HG03469 (cell line): ENCODE measurements around the gene WDR90.
"Not testable (repeated sequence)": the region's sequence is repeated elsewhere in the genome, so short reads cannot be mapped to it uniquely, and the experiment has no call there.

Source experiments
- ATAC-seq: cut with Tn5 transposase; IDR thresholded peaks from one replicate; pipeline ENCODE4 v1.9.1; 2021; ENCODE audit warnings: mild to moderate bottlenecking, moderate library complexity, moderate number of reproducible peaks; ENCODE audit not compliant: unreplicated experiment

Gene WDR90

DNA sequence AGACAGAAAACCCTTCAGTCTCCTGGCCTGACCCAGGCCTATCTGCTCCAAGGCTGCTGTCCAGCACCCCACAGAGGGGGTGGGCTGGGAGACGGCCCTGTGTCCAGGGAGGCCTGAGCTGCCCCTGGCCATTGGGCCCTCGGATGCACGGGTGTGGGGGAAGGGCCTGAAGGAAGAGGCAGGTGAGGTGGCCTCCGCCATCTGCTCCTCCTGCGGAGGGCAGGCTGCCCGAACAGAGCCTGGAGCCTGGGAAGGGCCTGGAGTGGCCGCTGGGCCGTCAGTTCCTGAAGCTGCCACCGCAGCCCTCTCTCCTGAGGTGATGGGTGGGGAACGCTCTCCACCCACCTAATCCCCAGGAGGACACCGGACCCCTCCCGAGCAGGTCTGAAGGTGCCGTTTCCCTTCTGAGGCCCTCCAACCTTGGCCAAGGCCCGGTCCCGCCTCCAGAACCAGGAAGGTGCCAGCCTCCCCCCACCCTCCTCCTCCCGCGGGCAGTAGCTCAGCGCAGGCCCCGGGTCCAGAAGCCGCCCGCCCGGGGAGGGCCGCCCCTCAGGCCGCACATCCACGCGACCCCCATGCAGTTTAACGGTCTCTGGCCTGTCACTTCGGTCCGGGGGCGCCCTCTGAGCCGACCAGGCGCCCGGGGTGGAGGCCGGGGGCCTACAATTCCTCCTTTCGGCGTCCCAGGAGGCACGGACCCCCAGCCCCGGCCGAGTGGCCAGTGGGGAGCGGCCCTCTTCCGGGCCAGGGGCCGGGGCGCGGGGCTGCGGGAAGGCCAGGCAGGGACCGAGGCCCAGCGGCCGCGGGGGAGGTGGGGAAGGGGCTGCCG lies 55.6 kb downstream of the WDR90 start:
- ATAC-seq: no peak

DNA sequence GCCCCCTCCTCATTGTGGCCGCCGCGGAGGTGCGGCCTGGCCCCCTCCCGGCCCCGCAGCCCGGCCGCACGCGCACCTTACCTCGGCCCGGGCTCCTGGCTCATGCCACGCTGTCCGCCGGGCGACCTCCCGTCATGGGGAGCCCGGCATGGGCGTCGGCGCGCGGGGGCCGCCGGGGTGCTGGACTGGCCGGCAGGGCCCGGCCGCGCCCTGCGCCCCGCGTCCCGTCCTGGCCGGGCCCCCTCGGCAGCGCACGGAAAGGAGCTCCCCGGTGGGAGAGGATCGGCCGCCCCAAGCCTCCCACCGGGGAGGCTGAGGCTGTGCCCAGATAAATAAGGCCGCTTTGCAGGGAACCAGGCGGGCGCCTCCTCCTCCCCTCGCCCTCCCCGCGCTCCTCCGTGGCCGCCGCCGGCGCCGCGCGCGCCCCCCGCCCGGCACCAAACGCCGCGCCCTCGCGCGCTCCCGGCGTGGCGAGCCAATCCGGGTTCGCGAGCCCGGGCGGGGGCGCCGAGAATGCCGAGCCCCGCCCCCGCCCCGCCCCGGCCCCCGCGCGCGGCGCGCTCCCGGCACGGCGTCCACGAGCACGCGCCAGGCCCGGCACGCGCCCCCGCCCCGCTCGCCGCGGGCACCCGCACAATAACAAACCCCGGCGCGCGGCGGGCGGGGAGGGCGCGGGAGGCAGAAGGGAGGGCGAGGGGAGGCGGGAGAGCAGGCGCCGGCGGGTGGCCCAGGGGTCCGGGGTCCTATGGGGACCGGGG lies 56.4 kb downstream of the WDR90 start, which contains the start of gene FBXL16:
FBXL16 (minus strand) TSS at position 371 of the 758 bp plus-strand sequence. CDS start 8,396 bp downstream, outside the sequence.
- ATAC-seq: no peak

DNA sequence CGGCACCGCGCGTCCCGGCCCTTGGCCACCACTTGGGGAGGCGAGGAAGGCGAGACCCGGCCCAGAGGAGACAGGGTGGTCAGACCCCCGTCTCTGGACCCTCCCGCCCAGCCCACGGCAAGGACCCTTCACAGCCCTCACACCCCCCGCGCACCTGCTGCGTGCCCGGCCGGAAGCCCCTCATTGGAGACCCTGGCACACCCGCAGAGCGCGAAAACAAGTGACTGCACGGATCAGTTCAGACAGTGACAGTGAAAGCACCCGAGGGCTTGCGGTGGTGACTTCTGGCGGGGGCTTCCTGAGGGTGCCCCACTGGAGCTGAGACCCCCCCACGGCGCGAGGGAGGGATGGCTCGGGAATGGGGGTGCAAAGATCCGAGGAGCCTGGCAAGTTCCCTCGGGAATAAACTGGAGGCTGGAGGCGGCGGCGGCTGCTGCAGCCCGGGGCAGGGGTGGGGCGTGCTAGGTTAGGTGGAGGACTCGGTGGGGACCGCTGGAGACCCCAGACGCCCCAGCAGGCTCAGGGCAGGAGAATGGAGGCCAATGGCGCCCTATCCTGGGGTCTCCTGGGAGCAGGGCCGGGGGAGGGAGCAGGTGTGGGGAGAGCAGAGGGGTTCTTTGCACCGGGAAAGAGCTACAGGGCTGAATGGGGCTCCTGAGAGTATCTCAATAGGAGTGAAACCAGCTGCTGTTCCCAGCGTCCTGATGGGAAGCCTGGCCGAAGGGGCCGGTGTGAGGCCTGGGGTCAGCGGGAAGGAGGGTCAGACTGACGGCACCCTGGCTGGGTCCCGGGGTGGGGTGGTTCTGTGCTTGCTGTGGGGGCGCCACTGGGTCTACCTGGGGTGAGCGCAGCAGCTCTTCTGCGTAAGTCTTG lies 57.3 kb downstream of the WDR90 start:
- no peak for ATAC-seq

- no peak for ATAC-seq
Measured at GRCh38 chr16:707062-707538, 57.9 kb downstream of the WDR90 start.

GRCh38 chr16:708019-708418 lies 58.9 kb downstream of the WDR90 start:
- ATAC-seq: no peak

- no peak for ATAC-seq
Measured at GRCh38 chr16:708959-709358, 59.8 kb downstream of the WDR90 start.

DNA sequence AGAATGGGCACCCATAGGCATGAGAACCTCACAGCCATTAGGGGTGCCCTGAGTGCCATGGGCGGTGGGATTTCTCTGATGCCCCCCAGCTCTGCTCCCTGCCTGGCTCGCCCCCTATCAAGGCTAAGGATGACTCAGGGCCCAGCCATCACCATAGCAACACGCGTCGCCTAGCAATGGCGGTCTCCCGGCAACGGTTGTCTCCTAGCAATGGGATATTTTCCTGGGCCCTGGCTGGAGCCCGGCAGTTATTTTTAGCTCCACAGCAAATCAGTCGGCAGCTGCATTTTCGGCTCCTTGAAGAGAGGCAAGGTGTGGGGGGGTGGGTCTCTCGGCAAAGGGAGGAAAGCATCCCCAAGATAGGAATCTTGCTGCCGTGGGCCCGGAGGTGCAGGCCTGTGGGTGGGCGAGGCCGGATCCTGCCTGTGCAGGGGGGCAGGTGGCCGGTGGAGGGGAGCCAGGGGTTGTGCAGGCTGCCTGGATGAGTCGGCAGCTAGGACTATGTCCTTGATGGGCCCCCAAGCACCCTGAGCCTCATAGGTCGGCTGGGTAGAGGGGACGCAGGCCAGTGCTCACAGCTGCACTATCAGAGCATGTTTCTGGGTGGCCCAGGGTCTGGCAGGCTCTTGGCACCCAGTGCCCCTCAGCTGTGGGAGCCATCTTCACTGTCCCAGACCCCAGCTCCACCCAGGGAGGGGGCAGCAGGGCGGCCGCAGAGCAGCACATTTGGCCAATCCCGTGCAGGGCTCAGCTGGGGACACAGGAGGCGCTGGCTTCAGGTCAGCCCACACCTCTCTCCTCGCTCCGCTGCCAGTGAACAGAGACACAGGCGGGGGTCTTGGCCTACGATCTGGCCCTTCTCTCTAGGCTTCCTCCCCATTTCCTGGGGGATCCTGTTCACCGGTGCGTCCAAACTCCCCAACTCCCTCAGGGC lies 60.7 kb downstream of the WDR90 start:
- no peak for ATAC-seq

GRCh38 chr16:710500-711075 lies 61.4 kb downstream of the WDR90 start:
- ATAC-seq: no peak

GRCh38 chr16:711084-711483 lies 61.9 kb downstream of the WDR90 start:
- ATAC-seq: no peak

- ATAC-seq: no peak
Measured at GRCh38 chr16:711548-712320, 62.6 kb downstream of the WDR90 start.

GRCh38 chr16:712740-713250 lies 63.6 kb downstream of the WDR90 start:
- ATAC-seq: not testable (repeated sequence)

DNA sequence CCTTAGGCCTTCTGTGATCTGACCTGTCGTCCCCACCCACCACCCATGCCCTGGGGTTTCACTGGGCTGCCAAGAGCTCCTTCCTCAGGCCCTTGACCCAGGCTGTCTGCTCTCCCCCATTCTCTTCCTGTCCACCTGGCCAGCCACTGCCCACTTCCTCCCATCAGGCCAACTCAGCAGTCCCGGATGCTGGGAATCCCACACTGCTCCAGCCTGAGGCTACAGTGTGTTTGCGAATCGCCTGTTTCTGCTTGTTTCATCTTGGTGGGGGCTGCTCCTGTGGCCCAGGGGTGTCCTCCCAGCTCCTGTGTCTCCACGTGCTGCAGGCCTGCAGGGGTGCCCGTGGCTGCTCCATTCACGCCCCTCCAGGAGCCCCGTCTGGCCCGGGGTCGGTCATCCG lies 64.9 kb downstream of the WDR90 start:
- ATAC-seq: no peak

DNA sequence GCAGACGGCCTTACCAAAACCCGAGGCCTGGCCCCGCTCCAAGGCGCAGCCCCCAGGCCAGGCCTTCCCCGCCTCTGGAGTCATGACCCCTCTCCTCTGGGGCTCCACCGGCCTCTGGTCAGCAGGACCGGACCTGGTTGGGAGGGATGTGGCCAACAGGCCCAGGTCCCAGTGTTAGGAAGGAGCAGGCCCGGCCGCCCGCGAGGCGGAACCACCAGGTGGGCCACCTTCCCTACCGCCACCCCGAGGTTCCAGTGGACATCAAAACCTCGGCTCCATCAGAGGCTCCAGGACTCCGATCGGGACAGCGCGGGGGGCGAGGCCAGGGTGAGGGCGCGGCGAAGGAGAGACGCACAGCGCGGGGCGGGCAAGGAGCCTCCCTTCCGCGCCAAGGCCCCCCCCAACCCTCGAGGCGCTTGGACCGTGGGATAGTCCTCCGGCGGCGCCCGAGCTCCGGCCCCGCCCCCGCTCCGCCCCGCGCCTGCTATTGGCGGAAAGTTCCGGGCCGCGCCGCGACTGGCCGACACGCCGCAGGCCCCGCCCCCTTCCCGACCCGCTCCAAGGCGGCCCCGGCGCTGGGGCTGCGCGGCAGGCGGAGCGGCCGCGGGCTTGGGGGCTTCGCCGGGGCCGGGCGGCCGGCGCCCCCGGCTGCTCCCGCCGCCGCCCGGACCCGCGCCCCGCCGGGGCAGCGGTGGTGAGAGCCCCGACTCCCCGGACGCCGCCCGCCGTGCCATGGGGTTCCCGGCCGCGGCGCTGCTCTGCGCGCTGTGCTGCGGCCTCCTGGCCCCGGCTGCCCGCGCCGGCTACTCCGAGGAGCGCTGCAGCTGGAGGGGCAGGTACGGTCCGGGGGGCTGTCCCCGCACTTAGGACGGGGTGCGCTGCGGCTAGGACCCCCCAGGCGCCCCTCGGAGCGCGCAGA lies 65.7 kb downstream of the WDR90 start, which contains the start of gene METRN:
METRN (plus strand) TSS at position 561 of the 919 bp plus-strand sequence; CDS start at position 733, 172 bp downstream.
- ATAC-seq: no peak

DNA sequence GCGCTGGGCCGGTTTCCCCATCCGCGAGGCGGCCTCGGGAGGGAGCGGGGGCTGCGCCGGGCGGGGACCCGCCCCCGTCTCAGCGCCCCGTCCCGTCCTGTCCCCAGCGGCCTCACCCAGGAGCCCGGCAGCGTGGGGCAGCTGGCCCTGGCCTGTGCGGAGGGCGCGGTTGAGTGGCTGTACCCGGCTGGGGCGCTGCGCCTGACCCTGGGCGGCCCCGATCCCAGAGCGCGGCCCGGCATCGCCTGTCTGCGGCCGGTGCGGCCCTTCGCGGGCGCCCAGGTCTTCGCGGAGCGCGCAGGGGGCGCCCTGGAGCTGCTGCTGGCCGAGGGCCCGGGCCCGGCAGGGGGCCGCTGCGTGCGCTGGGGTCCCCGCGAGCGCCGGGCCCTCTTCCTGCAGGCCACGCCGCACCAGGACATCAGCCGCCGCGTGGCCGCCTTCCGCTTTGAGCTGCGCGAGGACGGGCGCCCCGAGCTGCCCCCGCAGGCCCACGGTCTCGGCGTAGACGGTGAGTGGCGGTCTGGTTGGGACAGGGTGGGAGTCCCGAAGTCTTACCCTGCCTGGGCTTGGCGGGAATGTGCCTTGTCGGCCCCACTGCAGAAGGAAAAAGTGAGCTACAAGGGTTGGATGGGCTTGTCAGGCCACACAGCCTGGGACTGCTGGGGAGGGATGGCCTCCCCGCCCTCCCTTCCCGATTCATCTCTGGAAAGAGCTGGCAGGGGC lies 66.5 kb downstream of the WDR90 start:
- no peak for ATAC-seq

- no peak for ATAC-seq
Measured at GRCh38 chr16:716200-716568, 67.0 kb downstream of the WDR90 start.

DNA sequence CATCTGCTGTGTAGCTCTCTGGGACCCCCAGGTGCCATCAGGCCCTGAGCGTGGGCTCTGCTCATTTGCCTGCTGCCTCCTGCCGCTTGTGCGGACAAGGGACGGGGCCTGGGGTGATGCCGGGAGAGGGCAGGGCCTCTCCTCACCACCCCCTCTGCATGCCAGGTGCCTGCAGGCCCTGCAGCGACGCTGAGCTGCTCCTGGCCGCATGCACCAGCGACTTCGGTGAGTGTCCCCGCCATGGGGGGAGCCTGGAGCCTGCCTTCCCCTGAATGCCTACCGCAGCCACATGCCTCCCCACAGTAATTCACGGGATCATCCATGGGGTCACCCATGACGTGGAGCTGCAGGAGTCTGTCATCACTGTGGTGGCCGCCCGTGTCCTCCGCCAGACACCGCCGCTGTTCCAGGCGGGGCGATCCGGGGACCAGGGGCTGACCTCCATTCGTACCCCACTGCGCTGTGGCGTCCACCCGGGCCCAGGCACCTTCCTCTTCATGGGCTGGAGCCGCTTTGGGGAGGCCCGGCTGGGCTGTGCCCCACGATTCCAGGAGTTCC lies 67.7 kb downstream of the WDR90 start:
- no peak for ATAC-seq
